Measurements from ENCODE around the gene ERICH6B.
"Not testable (repeated sequence)": the region's sequence is repeated elsewhere in the genome, so short reads cannot be mapped to it uniquely, and the experiment has no call there.

ERICH6B gene
- 0.04 to 0.05 reads per million in 2 donors for total RNA-seq

GRCh38 chr13:45615501-45616101 lies at the start of gene ERICH6B:
ERICH6B (minus strand) TSS chr13:45615739; CDS start chr13:45597005, 18,734 bp downstream.
- DNase-seq, result no peak

GRCh38 chr13:45662903-45663302 lies 47.4 kb upstream of the ERICH6B start:
- DNase-seq, result not testable (repeated sequence)

GRCh38 chr13:45662162-45662561 lies 46.6 kb upstream of the ERICH6B start:
- no peak for DNase-seq

GRCh38 chr13:45660458-45660857 lies 44.9 kb upstream of the ERICH6B start:
- not testable (repeated sequence) for DNase-seq

- no peak for DNase-seq
Measured at GRCh38 chr13:45659536-45659935, 44.0 kb upstream of the ERICH6B start.

- no peak for DNase-seq
Measured at GRCh38 chr13:45658586-45659235, 43.2 kb upstream of the ERICH6B start.

- no peak for DNase-seq
Measured at GRCh38 chr13:45654633-45655349, 39.3 kb upstream of the ERICH6B start.

- DNase-seq, result not testable (repeated sequence)
Measured at GRCh38 chr13:45645263-45645662, 29.7 kb upstream of the ERICH6B start.

- not testable (repeated sequence) for DNase-seq
Measured at GRCh38 chr13:45642159-45642558, 26.6 kb upstream of the ERICH6B start.

GRCh38 chr13:45635291-45635690 lies 19.8 kb upstream of the ERICH6B start:
- DNase-seq, result not testable (repeated sequence)

- DNase-seq, result no peak
Measured at GRCh38 chr13:45630791-45631190, 15.3 kb upstream of the ERICH6B start.

- DNase-seq, result no peak
Measured at GRCh38 chr13:45629940-45630339, 14.4 kb upstream of the ERICH6B start.

- no peak for DNase-seq
Measured at GRCh38 chr13:45628094-45628493, 12.6 kb upstream of the ERICH6B start.

GRCh38 chr13:45627656-45628055 lies 12.1 kb upstream of the ERICH6B start:
- no peak for DNase-seq

GRCh38 chr13:45626731-45627374 lies 11.3 kb upstream of the ERICH6B start:
- no peak for DNase-seq

- DNase-seq, result no peak
Measured at GRCh38 chr13:45623516-45624090, 8.1 kb upstream of the ERICH6B start.

- no peak for DNase-seq
Measured at GRCh38 chr13:45621950-45622349, 6.4 kb upstream of the ERICH6B start.

- no peak for DNase-seq
Measured at GRCh38 chr13:45607931-45608330, 7.6 kb downstream of the ERICH6B start.

GRCh38 chr13:45604892-45605291 lies 10.6 kb downstream of the ERICH6B start:
- no peak for DNase-seq

GRCh38 chr13:45603338-45603737 lies 12.2 kb downstream of the ERICH6B start:
- no peak for DNase-seq

- no peak for DNase-seq
Measured at GRCh38 chr13:45602183-45603170, 13.1 kb downstream of the ERICH6B start.

- no peak for DNase-seq
Measured at GRCh38 chr13:45601680-45602079, 13.9 kb downstream of the ERICH6B start.

All from activated gamma-delta T cell (primary cell).